CD14-positive monocyte (primary cell): ENCODE measurements around the gene PRDM1. TPM values are rescaled to one million over a fixed set of nuclear protein-coding genes. Genes with fewer than 3 reads are reported as not detected.
A peak's percentile ranks its signal among the peaks of the same experiment; 100 is the strongest.

Experiments
- DNase-seq, 3 donors: peaks; one replicate each; pipeline ENCODE4 v3.0.0-alpha.2; 2011 to 2022
- H2AFZ ChIP-seq: 2 replicates; pipeline ENCODE4 v1.6.0; 2012; ENCODE audit warnings: mild to moderate bottlenecking, low read depth, low read length, inconsistent platforms; ENCODE audit not compliant: insufficient read depth, poor library complexity, severe bottlenecking
- H3K27ac ChIP-seq, 2 donors: 1 replicate in 1 of 2; 2 replicates in 1 of 2; pipeline ENCODE4 v1.5.1; 2012 to 2013; ENCODE audit warnings: low read length in 2 of 2, control low read depth in 1 of 2, inconsistent platforms in 1 of 2, low read depth in 1 of 2, mild to moderate bottlenecking in 1 of 2
- H3K27me3 ChIP-seq, 2 donors: one replicate each; pipeline versions ENCODE4 v1.6.0 to v1.6.1; 2011 to 2013; ENCODE audit warnings: low read length in 2 of 2; ENCODE audit not compliant: control insufficient read depth in 2 of 2, insufficient read depth in 2 of 2
- H3K36me3 ChIP-seq, 2 donors: replicated peaks in 1 of 2; 1 replicate in 1 of 2; 2 replicates in 1 of 2; pipeline versions ENCODE4 v1.5.1 to v1.6.1; 2012 to 2013; ENCODE audit warnings: low read length in 2 of 2, control low read depth in 1 of 2, inconsistent platforms in 1 of 2, mild to moderate bottlenecking in 1 of 2; ENCODE audit not compliant: insufficient read depth in 2 of 2, control insufficient read depth in 1 of 2
- H3K4me1 ChIP-seq, 2 donors: 1 replicate in 1 of 2; 2 replicates in 1 of 2; pipeline versions ENCODE4 v1.5.1 to v1.6.1; 2012 to 2013; ENCODE audit warnings: low read length in 2 of 2, control low read depth in 1 of 2, inconsistent platforms in 1 of 2, mild to moderate bottlenecking in 1 of 2, moderate library complexity in 1 of 2; ENCODE audit not compliant: insufficient read depth in 2 of 2, control insufficient read depth in 1 of 2
- H3K4me2 ChIP-seq: replicated peaks from 2 replicates; pipeline ENCODE3; 2012; ENCODE audit warnings: low read length, moderate library complexity, mild to moderate bottlenecking; ENCODE audit not compliant: poor library complexity, severe bottlenecking; ENCODE audit errors: extremely low read depth
- H3K4me3 ChIP-seq, 3 experiments: fragments of 200-600 bp in 1 of 3; sonication (generic) in 1 of 3; replicated peaks in 1 of 3; 1 replicate in 2 of 3; 2 replicates in 1 of 3; pipeline ENCODE4 v1.5.1; 2011 to 2013; ENCODE audit warnings: low read length in 3 of 3, mild to moderate bottlenecking in 3 of 3, control low read depth in 2 of 3, low read depth in 2 of 3, inconsistent platforms in 1 of 3, moderate library complexity in 1 of 3
- H3K79me2 ChIP-seq: 2 replicates; pipeline ENCODE4 v1.6.0; 2012; ENCODE audit warnings: mild to moderate bottlenecking, control low read depth, inconsistent platforms, low read length, moderate library complexity; ENCODE audit not compliant: insufficient read depth
- H3K9ac ChIP-seq: 2 replicates; pipeline ENCODE4 v1.6.0; 2017; ENCODE audit warnings: low read length, mild to moderate bottlenecking; ENCODE audit not compliant: insufficient read depth, poor library complexity, severe bottlenecking
- H3K9me3 ChIP-seq, 2 donors: replicated peaks in 1 of 2; 1 replicate in 1 of 2; 2 replicates in 1 of 2; pipeline versions ENCODE4 v1.5.1 to v1.6.1; 2012 to 2013; ENCODE audit warnings: low read length in 2 of 2, control low read depth in 1 of 2; ENCODE audit not compliant: control insufficient read depth in 1 of 2, insufficient read depth in 1 of 2
- H4K20me1 ChIP-seq: 2 replicates; pipeline ENCODE4 v1.6.0; 2012; ENCODE audit warnings: mild to moderate bottlenecking, low read length, control low read depth, moderate library complexity; ENCODE audit not compliant: insufficient read depth
- H3K27ac Mint-ChIP-seq, 7 donors: one replicate each; pipeline ENCODE4 v1.8.0; 2020; ENCODE audit warnings: mild to moderate bottlenecking in 7 of 7, mixed read lengths in 7 of 7, moderate library complexity in 6 of 7, inconsistent platforms in 2 of 7
- H3K27me3 Mint-ChIP-seq, 3 donors: one replicate each; pipeline ENCODE4 v1.8.0; 2021 to 2022; ENCODE audit warnings: low read depth in 3 of 3, mild to moderate bottlenecking in 3 of 3, mixed read lengths in 3 of 3, moderate library complexity in 3 of 3, inconsistent platforms in 1 of 3
- H3K36me3 Mint-ChIP-seq, 2 donors: one replicate each; pipeline ENCODE4 v1.8.0; 2020; ENCODE audit warnings: mixed read lengths in 2 of 2, inconsistent platforms in 1 of 2, mild to moderate bottlenecking in 1 of 2
- H3K4me1 Mint-ChIP-seq: one replicate; pipeline ENCODE4 v1.8.0; 2020; ENCODE audit warnings: mild to moderate bottlenecking, mixed read lengths
- H3K4me3 Mint-ChIP-seq, 2 donors: one replicate each; pipeline ENCODE4 v1.8.0; 2020; ENCODE audit warnings: mild to moderate bottlenecking in 2 of 2, mixed read lengths in 2 of 2, moderate library complexity in 1 of 2
- H3K9me3 Mint-ChIP-seq, 7 donors: one replicate each; pipeline ENCODE4 v1.8.0; 2020 to 2022; ENCODE audit warnings: mixed read lengths in 7 of 7, mild to moderate bottlenecking in 6 of 7, moderate library complexity in 6 of 7, inconsistent platforms in 2 of 7
- CTCF ChIP-seq: fragments of 200-600 bp; IDR thresholded peaks from one replicate; pipeline ENCODE4 v1.8.0; 2022; ENCODE audit warnings: antibody characterized with exemption, mild to moderate bottlenecking
- WGBS: methylation state at CpG from one replicate; pipeline ENCODE4 v1.1.5; 2013; ENCODE audit warnings: missing lambda C conversion rate; ENCODE audit not compliant: insufficient coverage; 5-methylcytosine and 5-hydroxymethylcytosine counted together
- intact Hi-C, 2 donors: fragments of 100-400 bp; cut with micrococcal nuclease; formaldehyde crosslinking; loops; one replicate each; pipeline versions ENCODE4 v1.15.0 to v1.15.1; 2023
- polyA plus RNA-seq, 3 donors: library from polyadenylated mRNA; depleted of rRNA in 1 of 3; unstranded in 2 of 3; stranded (reverse) in 1 of 3; fragments of 300-500 nt in 2 of 3; fragments of >200 nt in 1 of 3; fragmentation: Illumina TruSeq in 2 of 3; gene quantifications; 1 replicate in 2 of 3; 2 replicates in 1 of 3; pipeline ENCODE4 v1.2.3, GENCODE V29; 2012 to 2021

PRDM1 gene
- polyA plus RNA-seq, 3 donors: 1.8 to 14.9 (median 5.2) TPM

- Histone ChIP-seq H3K27me3 (no peaks in the 10 kb centered on the region), H3K27ac (no peak overlapping the region), H3K79me2 (no peaks in the 10 kb centered on the region), H3K9me3 (no peaks in the 10 kb centered on the region), H2AFZ (no peak overlapping the region), H3K4me2 (no peak overlapping the region), H3K4me3 (no peak overlapping the region), H3K4me1 (peaks cover 21 to 22% of the 10 kb centered on the region in 2 donors), H3K36me3 (no peaks in the 10 kb centered on the region), H3K9ac (no peak overlapping the region), H4K20me1 (no peaks in the 10 kb centered on the region)
- H3K4me1 Mint-ChIP-seq: peaks cover 22% of the 10 kb centered on the region
- intact Hi-C loops: loop anchor here (5.0 to 10.0 kb wide), 5 partner anchors 86 to 286 kb away; no protein-coding TSS in a partner anchor
- no peaks in the 10 kb centered on the region for H3K9me3 Mint-ChIP-seq
- WGBS: 94% methylated on average over 2 of the region's 3 CpGs
- no peak for DNase-seq
- H3K27me3 Mint-ChIP-seq: peaks cover 0 to 3% (median 0%) of the 10 kb centered on the region in 3 donors
- no peak overlapping the region for H3K4me3 Mint-ChIP-seq
- no peak overlapping the region for H3K27ac Mint-ChIP-seq
- no peak for TF ChIP-seq CTCF
- H3K36me3 Mint-ChIP-seq: no peaks in the 10 kb centered on the region
Measured at GRCh38 chr6:106080763-106081095, 5.4 kb upstream of the PRDM1 start.

GRCh38 chr6:106081715-106082114 lies 4.4 kb upstream of the PRDM1 start:
- no peak overlapping the region for H3K4me3 Mint-ChIP-seq
- H3K27ac ChIP-seq: no peak overlapping the region
- H3K36me3 ChIP-seq: no peaks in the 10 kb centered on the region
- peaks cover 27 to 30% of the 10 kb centered on the region in 2 donors for H3K4me1 ChIP-seq
- no peaks in the 10 kb centered on the region for H3K79me2 ChIP-seq
- peak overlapping the region in 1 of 7 donors; percentile 9 for H3K27ac Mint-ChIP-seq
- H3K36me3 Mint-ChIP-seq: no peaks in the 10 kb centered on the region
- no peak for TF ChIP-seq CTCF
- H4K20me1 ChIP-seq: no peaks in the 10 kb centered on the region
- peaks cover 29% of the 10 kb centered on the region for H3K4me1 Mint-ChIP-seq
- 97% methylated on average over 3 of the region's 4 CpGs for WGBS
- no peak overlapping the region for H3K4me2 ChIP-seq
- H3K9me3 Mint-ChIP-seq: no peaks in the 10 kb centered on the region
- peaks cover 0 to 3% (median 2%) of the 10 kb centered on the region in 3 donors for H3K27me3 Mint-ChIP-seq
- DNase-seq: no peak
- no peak overlapping the region for H3K4me3 ChIP-seq
- H3K9ac ChIP-seq: no peak overlapping the region
- no peaks in the 10 kb centered on the region for H3K27me3 ChIP-seq
- H2AFZ ChIP-seq: no peak overlapping the region
- intact Hi-C loops: loop anchor here (5.0 to 10.0 kb wide), 5 partner anchors 87 to 287 kb away; no protein-coding TSS in a partner anchor
- no peaks in the 10 kb centered on the region for H3K9me3 ChIP-seq
